NB4 (cell line): ENCODE measurements around the gene FSTL5.

Source experiments
- CTCF ChIP-seq: IDR thresholded peaks from one replicate; pipeline ENCODE4 v1.5.1; 2012; ENCODE audit warnings: low read depth, low read length
- MAX ChIP-seq: IDR thresholded peaks from 2 replicates; pipeline ENCODE4 v1.6.1; 2011; ENCODE audit warnings: low read depth, low read length
- MYC ChIP-seq: IDR thresholded peaks from 2 replicates; pipeline ENCODE4 v1.6.1; 2011; ENCODE audit warnings: low read depth, low read length
- POLR2A ChIP-seq: IDR thresholded peaks from 2 replicates; pipeline ENCODE4 v1.6.1; 2011; ENCODE audit warnings: mild to moderate bottlenecking; ENCODE audit not compliant: insufficient read length; ENCODE audit errors: extremely low read depth

GRCh38 chr4:162016991-162017390 is 146.8 kb downstream of the FSTL5 start:
- TF ChIP-seq MYC = no peak
- TF ChIP-seq CTCF = no peak
- no peak for TF ChIP-seq MAX
- no peak for TF ChIP-seq POLR2A
